Stimulated activated CD4-positive, alpha-beta T cell treated with anti-CD3 and anti-CD28 coated beads, Interleukin-12 subunit alpha, Interleukin-12 subunit beta, amount 100 ng/mL, for 24 hours (primary cell): Measurements from ENCODE around the gene NEDD4L.
"Not testable (repeated sequence)": the region's sequence is repeated elsewhere in the genome, so short reads cannot be mapped to it uniquely, and the experiment has no call there.

Source experiments
- DNase-seq, 2 experiments: peaks; one replicate each; pipeline ENCODE4 v3.0.0-alpha.2; 2020; ENCODE audit warnings: low read depth in 2 of 2

The NEDD4L gene

DNA sequence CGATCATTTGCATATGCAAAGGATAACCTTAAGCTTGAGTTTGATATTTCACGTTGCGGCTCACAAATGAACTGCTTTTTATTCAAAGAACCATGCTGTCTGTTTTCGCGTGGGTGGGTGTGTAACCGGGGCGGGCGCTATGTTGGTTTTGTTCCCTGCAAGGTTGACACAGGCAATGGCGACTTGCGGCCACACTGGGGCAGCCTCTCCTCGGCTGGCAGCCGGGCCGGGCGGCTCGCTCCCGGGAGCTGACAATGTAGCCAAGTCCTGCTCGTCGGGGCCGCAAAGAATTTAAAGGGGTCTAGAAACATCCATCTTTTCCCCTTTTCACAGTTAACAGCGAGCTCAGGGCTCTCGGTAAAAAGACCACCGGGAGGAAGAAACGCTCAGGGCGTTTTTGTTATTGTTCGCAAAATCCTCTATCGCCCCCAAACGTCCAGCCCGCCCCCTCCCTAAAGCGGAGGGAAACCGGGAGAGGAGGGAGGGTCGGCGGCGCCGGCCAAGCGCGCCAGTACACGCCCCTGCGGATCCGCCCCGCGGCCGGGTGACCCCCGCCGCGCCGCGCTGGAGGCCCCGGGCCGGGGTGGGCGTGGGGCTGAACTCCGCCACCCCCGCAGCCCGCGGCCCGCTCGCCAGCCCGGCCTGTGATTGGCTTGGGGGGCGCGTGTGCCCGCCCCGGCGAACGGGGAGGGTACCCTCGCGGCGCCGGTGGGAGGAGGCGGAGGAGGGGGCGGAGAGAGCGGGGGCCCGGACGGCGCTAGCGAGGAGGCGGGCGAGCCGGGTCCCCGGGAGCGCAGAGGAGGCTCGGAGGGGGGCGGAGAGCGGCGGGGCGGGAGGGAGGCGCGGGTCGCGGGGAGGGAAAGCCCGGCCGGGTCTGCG is at the start of gene NEDD4L:
Gene NEDD4L (plus strand): TSS at position 736 of the 879 bp plus-strand sequence. CDS start 435 bp downstream, outside the sequence.
- DNase-seq: peak; percentile 60 to 75

DNA sequence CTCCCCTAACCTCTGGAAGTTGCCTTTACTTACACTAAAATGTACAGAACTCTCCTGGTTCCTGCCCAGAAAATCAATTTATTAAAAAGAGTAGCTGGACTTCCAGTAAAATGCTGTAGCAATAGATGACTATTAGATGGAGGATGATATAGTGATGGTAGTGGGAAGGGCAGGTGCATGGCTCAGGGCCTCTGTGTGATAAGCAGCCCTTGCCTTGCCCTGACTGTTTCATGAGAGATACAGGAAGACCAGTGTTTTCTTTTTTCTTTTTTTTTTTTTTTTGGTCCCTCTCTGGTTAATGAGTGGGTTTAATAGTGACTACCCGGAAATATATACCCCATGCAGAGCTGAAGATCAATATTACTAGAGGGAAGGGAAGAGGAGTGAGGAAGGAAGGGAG is 48.7 kb upstream of the NEDD4L start:
- DNase-seq: no peak

DNA sequence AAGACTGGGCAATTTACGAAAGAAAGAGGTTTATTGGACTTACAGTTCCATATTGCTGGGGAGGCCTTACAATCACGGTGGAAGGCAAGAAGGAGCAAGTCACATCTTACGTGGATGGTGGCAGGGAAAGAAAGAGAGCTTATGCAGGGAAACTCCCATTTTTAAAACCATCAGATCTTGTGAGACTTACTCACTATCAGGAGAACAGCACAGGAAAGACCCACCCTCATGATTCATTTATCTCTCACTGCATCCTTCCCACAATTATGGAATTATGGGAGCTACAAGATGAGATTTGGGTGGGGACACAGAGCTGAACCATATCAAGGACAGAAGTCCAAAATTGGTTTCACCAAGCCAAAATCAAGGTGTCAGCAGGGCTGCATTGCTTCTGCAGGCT is 47.1 kb upstream of the NEDD4L start:
- DNase-seq: not testable (repeated sequence)

DNA sequence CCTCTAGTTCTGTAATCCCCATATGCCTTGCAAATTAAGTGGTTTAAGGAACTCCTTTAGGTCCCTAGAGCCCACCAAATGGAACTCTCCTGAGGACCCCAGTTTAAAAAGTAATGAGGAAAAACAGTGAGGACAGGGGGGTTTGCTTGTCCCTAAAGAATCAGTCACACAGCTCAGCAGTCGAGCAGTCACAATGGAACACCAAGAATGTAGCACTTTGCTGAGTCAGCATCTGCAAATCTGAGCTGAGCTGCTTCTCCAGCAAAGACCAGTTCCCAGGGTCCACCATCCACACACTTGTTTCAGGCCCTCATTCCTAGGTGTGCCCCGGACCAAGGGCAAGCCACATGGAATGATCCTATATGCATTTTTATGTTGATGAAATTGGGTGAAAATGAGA is 46.2 kb upstream of the NEDD4L start:
- DNase-seq: no peak

DNA sequence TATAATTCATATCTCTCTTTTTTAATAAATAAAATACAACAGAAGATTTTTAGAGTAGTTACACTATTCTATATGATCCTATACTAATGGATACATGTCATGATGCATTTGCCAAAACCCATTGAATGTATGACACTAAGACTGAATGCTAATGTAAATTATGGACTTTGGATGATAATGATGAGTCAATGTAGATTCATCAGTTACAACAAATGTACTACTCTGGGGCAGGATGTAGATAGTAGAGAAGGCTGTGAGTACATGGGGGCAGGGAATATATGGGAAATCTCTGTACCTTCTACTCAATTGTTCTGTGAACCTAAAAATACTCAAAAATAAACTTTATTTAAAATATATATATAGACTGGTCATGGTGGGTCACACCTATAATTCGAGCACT is 45.6 kb upstream of the NEDD4L start:
- no peak for DNase-seq

DNA sequence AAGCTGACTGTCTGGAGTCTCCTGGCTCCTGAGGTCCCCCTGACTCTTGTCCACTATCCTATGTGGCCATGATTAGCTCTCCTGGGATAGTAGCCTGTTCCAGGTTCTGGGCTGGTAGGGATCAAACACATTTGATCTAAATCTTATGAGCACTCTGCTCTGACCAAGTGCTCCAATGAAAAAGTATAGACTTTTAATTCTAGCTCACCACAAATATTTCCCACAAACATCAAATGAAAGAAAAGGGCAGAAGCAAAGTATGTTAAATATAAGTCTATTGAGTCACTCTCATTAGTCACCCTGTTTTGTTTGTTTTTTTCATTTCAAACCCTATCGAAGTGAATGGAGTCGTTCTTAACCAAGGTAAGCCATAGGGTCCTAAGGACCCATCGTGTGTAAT is 39.7 kb upstream of the NEDD4L start:
- no peak for DNase-seq

DNA sequence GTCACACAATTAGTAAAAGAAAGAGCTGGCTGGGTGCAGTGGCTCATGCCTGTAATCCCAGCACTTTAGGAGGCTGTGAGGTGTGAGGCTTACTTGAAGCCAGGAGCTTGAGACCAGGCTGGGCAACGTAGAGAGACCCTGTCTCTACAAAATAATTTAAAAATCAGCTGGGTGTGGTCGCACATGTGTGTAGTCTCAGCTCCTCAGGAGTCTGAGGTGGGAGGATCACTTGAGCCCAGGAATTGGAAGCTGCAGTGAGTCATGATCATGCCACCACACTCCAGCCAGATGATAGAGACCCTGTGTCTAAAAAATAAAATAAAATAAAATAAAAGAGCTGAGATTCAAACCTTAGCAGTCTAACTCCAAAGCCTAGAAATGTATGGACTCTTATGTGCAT is 39.0 kb upstream of the NEDD4L start:
- DNase-seq: no peak

DNA sequence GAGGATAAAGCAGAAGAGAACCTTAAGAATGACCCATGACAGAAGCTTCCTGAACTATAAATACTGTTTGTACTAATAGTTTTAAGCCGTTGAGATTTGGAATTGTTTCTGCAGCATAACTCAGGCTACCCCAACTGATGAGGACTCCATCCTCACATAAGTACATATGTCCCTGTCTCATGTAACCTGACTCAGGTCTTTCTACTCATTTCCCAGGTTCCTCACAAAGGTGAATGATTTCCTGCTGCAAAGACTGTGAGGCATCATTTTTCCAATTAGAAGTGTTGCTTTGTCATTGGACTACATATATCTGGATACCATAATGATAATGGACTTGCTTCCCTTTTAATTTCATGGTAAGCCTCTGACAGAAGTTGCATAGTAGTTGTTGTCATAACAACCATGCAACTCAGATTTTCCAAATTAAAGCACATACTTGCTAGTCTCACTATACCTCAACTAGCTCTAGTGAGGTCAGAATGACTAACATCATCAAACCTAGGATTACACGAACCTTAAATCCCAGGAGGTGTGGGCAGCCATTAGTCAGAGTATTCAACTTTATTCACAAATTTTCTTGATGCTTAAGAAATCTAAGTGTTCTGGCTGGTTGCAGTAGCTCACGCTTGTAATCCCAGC is 38.0 kb upstream of the NEDD4L start:
- DNase-seq: no peak

DNA sequence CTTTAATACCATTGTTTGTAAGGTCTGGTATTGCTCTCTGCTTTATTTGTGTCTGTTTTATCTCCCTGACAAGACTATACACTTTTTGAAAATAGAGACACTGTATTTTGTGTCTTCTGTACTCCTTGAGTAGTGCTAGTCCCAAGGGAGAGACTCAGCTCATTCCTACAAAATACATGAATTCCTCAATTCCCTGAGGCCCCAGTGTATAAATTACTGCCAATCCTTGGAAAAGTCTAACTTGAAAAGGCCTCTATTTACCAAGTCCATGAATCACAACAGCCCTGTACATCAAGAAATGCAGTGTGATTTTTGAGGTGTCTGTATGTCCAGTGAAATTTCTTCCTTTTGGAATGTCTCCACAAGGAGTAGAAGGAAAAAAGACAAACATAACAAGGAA is 34.9 kb upstream of the NEDD4L start:
- no peak for DNase-seq

DNA sequence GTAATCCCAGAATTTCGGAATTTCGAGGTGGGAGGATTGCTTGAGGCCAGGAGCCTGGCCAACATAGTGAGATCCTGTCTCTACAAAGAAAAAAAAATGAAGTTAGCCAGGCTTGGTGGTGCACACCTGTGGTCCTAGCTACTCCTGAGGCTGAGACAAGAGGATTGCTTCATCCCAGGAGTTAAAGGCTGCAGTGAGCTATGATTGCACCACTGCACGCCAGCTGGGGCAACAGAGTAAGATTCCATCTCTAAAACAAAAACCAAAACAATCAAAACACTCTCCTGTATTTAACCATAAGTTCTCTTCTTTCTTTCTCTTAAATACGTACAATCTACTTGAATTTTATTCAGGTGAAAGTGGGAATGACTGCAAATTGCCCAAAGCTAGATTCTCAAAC is 33.8 kb upstream of the NEDD4L start:
- DNase-seq: no peak

DNA sequence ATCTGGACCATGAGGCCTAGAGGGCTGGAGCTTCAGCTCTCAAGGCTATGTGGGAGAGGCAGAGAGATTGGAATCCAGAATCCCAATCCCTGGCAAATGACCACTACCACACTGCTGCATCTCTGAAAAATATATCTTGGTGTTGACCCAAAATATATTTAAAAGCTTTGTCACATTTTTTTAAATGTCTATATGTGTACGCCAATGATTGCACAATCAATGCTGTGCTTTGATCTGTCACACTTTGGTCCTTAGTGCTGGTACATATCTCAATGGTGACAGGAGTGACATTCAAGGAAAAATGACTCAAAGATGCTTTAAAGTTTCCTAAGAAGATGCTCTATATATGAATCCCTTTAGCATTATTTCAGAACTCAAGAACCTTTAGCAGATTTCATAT is 31.7 kb upstream of the NEDD4L start:
- DNase-seq: no peak

DNA sequence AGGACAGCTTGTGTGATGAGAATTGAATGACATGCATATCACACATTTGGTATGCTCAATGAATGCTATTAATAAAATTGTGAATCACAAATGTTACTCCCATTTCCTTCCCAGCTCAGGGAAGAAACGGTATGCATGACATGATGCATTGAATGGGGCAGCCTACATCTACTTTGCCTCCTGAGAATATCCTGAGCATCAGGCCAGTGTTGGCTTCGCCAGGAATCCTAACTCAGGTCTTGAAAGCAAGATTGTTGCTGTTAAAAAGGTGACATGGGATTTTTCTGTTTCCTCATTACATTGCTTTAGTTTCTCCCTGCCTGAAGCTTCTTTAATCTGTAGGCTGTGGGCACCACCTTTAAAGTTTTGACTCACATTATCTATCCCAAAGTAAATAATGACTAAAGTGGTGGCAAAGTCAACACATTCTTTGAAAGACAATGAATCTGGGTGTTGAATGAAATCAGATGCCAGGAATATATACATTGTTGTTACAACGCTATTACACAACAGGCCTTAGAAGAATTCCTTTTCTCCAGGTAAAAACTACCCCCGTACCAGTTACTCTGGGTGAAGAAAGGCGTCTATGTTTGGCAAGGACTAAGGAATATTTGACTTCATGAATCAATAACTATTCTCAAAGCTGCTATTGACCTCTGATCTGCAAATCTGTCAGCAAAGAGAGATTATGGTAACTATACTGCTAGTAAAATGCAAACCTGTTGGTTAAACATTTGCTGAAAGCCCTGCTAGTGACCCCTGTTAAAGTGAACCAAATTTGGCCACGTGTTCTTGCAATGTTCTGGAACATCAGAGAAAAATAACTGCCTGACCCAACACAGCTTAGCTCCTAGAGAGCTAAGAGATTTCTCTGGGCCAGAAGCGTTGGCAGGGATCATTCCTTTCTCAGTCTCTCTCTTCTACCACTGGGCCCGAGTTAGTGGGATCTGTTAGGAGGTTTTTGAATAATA is 30.5 kb upstream of the NEDD4L start:
- no peak for DNase-seq

DNA sequence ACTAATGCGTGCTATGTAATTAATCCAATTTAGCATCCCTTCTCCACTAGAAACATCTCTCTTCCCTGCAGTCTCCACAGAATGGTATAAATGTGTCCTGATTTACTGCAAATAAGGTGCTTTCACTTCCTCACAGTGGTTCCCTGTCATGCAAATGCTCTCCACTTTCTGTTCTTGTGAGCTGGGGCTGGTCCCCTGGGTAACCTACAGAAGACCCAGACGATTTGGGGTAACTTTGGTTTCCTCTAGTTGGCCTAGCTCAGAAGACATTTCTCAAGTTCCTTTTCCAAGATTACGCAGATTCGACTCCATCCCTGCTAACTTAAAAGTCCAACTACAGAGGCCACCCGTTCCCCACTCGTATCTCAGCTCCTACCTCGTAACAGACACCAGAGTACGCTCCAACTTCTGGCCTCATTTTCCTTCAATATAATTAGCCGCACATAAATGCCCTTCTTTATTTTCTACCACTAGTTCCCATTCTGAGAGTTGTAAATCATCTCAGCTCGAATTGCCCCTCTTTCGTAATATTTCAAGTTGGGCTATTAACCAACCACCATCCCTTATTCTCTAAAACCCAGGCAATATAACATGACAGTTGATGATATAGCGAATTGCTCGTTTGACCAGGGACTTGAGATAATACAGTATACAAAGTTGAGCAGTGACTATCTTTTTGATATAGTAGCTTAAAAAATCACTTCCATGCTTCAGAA is 28.8 kb upstream of the NEDD4L start:
- DNase-seq: no peak

DNA sequence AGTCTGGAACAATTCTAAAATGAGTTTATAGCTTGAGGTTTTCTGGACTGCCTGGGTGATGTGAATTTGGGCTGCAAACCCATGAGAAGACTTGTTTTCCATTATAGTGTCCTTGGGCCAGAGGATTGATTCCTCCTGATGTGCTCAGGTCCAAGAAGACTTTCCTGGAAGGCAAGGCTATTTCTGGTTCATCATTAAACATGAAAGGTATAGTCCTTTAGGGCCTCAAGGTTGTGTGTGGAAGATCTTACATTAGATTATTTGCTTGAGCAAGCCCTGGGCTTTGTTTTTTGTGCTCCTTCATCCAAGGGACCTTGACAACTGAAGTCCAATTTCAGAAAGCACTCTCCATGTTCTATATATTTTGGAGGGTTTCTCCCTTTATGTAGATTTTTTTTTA is 26.8 kb upstream of the NEDD4L start:
- no peak for DNase-seq

DNA sequence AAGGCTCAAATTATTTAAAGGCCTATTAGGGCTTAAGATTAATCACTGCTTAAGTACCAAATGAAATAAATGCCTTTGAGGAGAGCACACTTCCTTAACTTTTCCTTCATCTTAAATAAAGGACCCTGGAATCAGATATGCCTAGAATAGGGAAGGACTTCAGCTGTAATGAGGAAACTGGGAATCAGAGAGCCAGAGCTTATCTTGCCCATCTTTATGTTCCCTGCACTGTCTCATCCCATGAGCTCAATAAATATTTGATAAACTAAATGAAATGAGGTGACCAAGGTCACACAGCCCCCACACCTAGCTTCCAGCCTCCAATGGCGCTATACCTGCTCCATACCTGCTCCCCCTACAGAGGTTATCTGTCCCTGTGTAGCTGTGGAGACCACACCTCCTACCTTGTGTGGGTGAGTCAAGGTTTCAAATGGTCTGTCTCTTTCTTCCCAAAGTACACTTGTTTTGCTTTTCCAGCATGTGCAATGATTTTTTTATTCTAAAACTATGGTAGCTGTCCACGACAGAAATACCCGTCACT is 23.4 kb upstream of the NEDD4L start:
- no peak for DNase-seq

DNA sequence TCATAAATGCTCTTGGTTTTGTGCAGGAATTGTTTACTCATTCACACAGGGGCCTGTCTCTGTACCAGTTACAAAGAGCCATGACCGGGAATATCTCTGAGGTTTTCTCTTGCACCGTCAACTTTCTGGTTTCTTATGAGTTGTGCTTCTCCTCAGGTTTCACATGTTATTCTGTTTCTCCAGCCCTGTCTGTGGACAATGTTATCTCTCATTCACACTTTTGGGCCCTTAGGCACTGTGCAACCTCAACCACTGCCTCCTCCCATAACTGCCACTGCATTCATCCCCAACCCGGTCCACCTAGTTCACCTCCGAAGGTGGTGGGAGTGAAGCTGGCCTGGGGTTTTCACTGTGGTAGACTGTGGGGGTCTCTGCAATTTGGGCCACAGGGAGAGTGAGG is 22.5 kb upstream of the NEDD4L start:
- DNase-seq: no peak

DNA sequence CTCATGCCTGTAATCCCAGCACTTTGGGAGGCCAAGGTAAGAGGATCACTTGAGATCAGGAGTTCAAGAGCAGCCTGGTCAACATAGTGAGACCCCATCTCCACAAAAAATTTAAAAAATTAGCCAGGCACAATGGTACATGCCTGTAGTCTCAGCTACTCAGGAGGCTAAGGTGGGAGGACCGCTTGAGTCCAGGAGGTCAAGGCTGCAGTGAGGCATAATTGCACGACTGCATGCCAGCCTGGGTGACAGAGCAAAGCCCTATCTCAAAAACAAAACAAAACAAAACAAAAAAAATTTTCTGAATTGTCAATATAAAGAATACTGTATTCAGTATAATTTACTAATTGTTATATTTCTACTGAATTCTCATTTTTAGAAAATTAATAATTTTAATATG is 20.9 kb upstream of the NEDD4L start:
- no peak for DNase-seq

DNA sequence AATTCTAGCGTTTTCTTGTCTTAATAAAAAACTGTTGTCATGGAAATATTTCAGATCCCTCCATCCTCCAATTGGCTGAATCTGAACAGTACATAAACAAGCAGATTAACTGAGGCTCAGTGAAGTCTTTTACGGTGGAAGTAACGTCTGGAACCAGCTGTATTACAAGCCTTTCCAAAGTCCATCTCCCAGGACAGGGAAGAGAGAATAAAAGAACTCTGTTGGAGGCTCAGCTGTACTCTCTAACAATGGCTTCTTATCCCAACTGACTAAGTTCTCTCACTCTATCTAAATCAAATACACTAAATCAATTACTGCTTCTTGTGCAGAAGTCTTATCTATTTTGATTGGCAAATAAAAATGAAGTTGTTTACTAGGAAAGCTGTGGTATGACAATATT is 19.9 kb upstream of the NEDD4L start:
- no peak for DNase-seq

DNA sequence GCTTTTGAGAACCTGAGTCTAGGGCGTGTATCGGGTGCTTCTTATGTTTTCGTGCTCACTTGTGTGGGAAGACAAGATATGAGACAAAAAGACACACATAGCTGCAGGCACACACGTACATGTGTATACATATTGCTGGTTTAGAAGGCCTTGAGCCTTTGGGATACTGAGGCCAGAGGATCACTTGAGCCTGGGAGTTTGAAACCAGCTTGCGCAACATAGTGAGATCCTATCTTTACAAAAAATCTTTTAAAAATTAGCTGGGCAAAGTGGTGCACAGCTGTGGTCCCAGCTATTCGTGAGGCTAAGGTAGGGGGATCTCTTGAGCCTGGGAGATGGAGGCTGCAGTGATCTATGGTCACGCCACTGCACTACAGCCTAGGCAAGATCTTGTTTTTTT is 18.8 kb upstream of the NEDD4L start:
- DNase-seq: no peak

DNA sequence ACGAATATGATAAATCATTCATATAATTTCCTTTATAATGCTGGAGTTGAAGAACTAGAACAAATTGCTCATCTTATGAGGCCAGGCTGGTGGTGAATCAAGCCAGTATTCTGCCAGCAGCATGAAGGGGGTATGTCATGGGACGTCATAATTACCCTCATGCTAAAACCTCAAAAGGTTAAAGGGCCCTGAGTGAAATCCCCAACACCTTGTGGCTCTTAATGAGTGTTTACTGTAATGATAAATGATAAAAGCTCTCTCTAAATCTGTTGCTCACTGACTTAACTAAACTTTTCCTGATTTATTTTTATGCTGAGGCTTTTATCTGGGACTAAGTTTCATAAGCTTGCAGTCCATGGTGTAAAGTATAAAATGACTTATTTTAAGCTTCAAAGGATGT is 18.3 kb upstream of the NEDD4L start:
- no peak for DNase-seq

DNA sequence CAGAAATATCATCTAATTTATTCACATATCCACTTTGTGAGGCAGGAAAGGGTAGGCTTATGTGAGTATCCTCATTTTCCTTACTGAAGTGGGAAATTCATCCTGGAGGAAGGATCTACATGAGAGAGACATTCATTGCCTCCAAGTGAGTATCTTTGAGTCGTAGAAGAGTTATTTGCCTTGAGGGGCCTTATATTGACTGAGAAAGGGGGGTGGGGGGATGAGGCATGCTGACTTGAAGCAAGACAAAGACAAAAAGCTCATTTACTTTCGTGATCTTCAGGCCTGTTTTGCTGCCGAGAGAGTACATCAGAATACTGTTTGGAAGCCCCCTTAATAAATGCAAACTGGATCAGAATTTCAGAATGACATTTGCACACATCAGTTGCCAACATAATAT is 17.6 kb upstream of the NEDD4L start:
- DNase-seq: no peak
